ENCODE data around the gene PTPRN2. TPM values are rescaled to one million over a fixed set of nuclear protein-coding genes. Genes with fewer than 3 reads are reported as not detected.

PTPRN2 gene
- total and polyA plus RNA-seq, 2 donors (not counting 1 experiment from before 2014, with no cell fraction given), result 0.54 to 1.2 TPM

DNA sequence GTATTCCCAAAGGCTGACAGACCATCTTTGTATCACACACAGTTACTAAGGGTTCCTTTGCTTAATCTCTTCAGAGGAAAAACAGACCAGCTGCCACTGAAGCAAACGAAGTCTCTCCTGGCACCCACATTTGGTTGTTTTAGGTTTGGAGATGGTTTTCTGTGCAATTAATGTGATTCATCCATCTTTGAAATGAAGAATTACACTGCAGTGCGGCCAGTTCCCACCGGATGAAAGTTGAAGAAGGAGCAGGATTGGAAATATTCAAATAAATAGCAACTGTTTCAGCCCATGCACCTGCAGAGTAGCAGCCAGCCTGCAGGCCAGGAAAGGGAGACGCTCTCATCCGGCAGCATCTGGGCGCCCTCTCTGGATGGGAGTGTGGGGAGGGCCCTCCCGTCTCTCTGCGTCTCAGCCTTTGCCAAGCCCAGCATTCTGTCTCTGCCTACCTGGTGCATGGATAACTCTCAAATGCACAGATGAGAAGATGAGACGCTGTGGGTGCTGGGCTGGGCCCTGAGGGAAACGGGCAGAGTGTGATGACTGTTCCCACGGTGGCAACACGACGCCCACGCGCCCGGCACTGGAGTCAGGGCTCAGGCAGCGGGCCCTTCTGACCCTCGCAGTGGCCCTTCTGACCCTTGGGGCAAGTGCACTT, 214.0 kb downstream of the PTPRN2 start:
- no peaks in the 10 kb centered on the region for H4K20me1 ChIP-seq (ENCODE audit: control insufficient read depth, extremely low read depth, insufficient read depth, low read length)
- H3K4me3 ChIP-seq (replicated peaks in 1 of 4; ENCODE audit: control extremely low read depth in 1 of 4, insufficient read depth in 1 of 4, low read depth in 3 of 4, low read length in 4 of 4), result no peak overlapping the region
- no peaks in the 10 kb centered on the region for H3K4me1 ChIP-seq (ENCODE audit: control insufficient read depth, extremely low read depth, insufficient read depth, low read length)
- H3K36me3 ChIP-seq (ENCODE audit: control insufficient read depth, insufficient read depth, low read length), result no peaks in the 10 kb centered on the region
- H3K27ac ChIP-seq (ENCODE audit: insufficient read depth, low read length), result no peak overlapping the region
- DNase-seq (ENCODE audit: low read depth in 2 of 2), result no peak
- no peaks in the 10 kb centered on the region for H3K27me3 ChIP-seq (ENCODE audit: control insufficient read depth, insufficient read depth, low read length)
- no peak overlapping the region for H3K4me2 ChIP-seq (ENCODE audit: extremely low read depth, insufficient read depth, low read length)
- no peak for TF ChIP-seq EZH2 (IDR thresholded peaks at IDR 0.05; ENCODE audit: low read length, missing control alignments)
- TF ChIP-seq, protein P1, sequence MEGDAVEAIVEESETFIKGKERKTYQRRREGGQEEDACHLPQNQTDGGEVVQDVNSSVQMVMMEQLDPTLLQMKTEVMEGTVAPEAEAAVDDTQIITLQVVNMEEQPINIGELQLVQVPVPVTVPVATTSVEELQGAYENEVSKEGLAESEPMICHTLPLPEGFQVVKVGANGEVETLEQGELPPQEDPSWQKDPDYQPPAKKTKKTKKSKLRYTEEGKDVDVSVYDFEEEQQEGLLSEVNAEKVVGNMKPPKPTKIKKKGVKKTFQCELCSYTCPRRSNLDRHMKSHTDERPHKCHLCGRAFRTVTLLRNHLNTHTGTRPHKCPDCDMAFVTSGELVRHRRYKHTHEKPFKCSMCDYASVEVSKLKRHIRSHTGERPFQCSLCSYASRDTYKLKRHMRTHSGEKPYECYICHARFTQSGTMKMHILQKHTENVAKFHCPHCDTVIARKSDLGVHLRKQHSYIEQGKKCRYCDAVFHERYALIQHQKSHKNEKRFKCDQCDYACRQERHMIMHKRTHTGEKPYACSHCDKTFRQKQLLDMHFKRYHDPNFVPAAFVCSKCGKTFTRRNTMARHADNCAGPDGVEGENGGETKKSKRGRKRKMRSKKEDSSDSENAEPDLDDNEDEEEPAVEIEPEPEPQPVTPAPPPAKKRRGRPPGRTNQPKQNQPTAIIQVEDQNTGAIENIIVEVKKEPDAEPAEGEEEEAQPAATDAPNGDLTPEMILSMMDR (conservative IDR thresholded peaks at IDR 0.05 in 1 of 2, IDR thresholded peaks at IDR 0.05 in 1 of 2; ENCODE audit: low read depth in 1 of 2, low read length in 2 of 2), result no peak
- no peaks in the 10 kb centered on the region for H3K9me3 ChIP-seq (ENCODE audit: control insufficient read depth, insufficient read depth, low read depth, low read length)
- H2AFZ ChIP-seq (ENCODE audit: low read length), result no peak overlapping the region
- H3K9ac ChIP-seq (ENCODE audit: insufficient read depth, low read length), result no peak overlapping the region
- no peaks in the 10 kb centered on the region for H3K79me2 ChIP-seq (ENCODE audit: control insufficient read depth, insufficient read depth, low read length)

DNA sequence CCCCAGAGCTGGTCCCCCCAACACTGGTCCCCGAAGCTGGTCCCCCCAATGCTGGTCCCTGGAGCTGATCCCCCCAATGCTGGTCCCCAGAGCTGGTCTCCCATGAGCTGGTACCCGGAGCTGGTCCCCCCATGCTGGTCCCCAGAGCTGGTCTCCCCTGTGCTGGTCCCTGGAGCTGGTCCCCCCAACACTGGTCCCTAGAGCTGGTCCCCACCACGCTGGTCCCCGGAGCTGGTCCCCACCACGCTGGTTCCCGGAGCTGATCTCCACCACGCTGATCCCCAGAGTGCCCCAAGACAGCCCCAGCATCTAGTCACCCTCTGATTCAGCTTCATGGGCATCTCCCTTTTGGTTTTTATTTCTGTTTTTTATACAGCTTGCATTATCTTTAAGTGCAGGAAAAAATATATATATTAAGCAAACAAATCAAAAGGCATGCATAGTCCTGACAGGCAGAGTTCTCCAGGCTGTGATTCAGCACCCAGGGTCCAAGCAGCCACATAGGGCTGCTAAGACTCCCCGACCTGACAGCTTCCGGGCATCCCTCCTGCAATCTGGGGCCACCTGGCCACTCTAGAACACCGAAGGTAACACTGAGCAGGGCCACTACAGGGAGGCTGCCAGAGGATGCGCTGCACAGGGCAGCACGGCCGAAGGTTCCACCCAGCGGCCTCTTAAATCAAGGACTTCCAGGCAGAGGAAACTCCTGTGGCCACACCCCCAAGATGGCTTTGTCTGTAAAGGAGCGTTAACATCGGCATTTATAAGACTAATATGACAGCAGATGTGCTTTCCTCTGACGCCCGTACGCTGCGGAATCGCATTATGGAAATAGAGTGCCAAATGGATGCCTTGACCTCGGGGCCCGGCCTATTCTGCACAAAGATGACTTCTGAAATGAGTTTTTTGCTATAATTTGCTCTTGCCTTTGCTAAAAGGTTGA, 215.0 kb downstream of the PTPRN2 start:
- no peaks in the 10 kb centered on the region for H3K4me1 ChIP-seq (ENCODE audit: control insufficient read depth, extremely low read depth, insufficient read depth, low read length)
- no peaks in the 10 kb centered on the region for H3K79me2 ChIP-seq (ENCODE audit: control insufficient read depth, insufficient read depth, low read length)
- H3K9ac ChIP-seq (ENCODE audit: insufficient read depth, low read length), result no peak overlapping the region
- H3K4me3 ChIP-seq (replicated peaks in 1 of 4; ENCODE audit: control extremely low read depth in 1 of 4, insufficient read depth in 1 of 4, low read depth in 3 of 4, low read length in 4 of 4), result no peak overlapping the region
- no peak overlapping the region for H3K27ac ChIP-seq (ENCODE audit: insufficient read depth, low read length)
- TF ChIP-seq, protein P1 (conservative IDR thresholded peaks at IDR 0.05 in 1 of 2, IDR thresholded peaks at IDR 0.05 in 1 of 2; ENCODE audit: low read depth in 1 of 2, low read length in 2 of 2), result no peak
- no peak for TF ChIP-seq EZH2 (IDR thresholded peaks at IDR 0.05; ENCODE audit: low read length, missing control alignments)
- H4K20me1 ChIP-seq (ENCODE audit: control insufficient read depth, extremely low read depth, insufficient read depth, low read length), result no peaks in the 10 kb centered on the region
- no peak for DNase-seq (ENCODE audit: low read depth in 2 of 2)
- H3K36me3 ChIP-seq (ENCODE audit: control insufficient read depth, insufficient read depth, low read length), result no peaks in the 10 kb centered on the region
- H3K27me3 ChIP-seq (ENCODE audit: control insufficient read depth, insufficient read depth, low read length), result no peaks in the 10 kb centered on the region
- H3K9me3 ChIP-seq (ENCODE audit: control insufficient read depth, insufficient read depth, low read depth, low read length), result no peaks in the 10 kb centered on the region
- H3K4me2 ChIP-seq (ENCODE audit: extremely low read depth, insufficient read depth, low read length), result no peak overlapping the region
- H2AFZ ChIP-seq (ENCODE audit: low read length), result no peak overlapping the region

- no peaks in the 10 kb centered on the region for H3K9me3 ChIP-seq (ENCODE audit: control insufficient read depth, insufficient read depth, low read depth, low read length)
- no peaks in the 10 kb centered on the region for H3K36me3 ChIP-seq (ENCODE audit: control insufficient read depth, insufficient read depth, low read length)
- H2AFZ ChIP-seq (ENCODE audit: low read length), result no peak overlapping the region
- no peak overlapping the region for H3K9ac ChIP-seq (ENCODE audit: insufficient read depth, low read length)
- H3K27ac ChIP-seq (ENCODE audit: insufficient read depth, low read length), result no peak overlapping the region
- no peak overlapping the region for H3K4me3 ChIP-seq (replicated peaks in 1 of 4; ENCODE audit: control extremely low read depth in 1 of 4, insufficient read depth in 1 of 4, low read depth in 3 of 4, low read length in 4 of 4)
- H4K20me1 ChIP-seq (ENCODE audit: control insufficient read depth, extremely low read depth, insufficient read depth, low read length), result no peaks in the 10 kb centered on the region
- H3K4me1 ChIP-seq (ENCODE audit: control insufficient read depth, extremely low read depth, insufficient read depth, low read length), result no peaks in the 10 kb centered on the region
- no peak for TF ChIP-seq EZH2 (IDR thresholded peaks at IDR 0.05; ENCODE audit: low read length, missing control alignments)
- no peaks in the 10 kb centered on the region for H3K79me2 ChIP-seq (ENCODE audit: control insufficient read depth, insufficient read depth, low read length)
- H3K4me2 ChIP-seq (ENCODE audit: extremely low read depth, insufficient read depth, low read length), result no peak overlapping the region
- no peak for DNase-seq (ENCODE audit: low read depth in 2 of 2)
- H3K27me3 ChIP-seq (ENCODE audit: control insufficient read depth, insufficient read depth, low read length), result no peaks in the 10 kb centered on the region
These were observed 215.8 kb downstream of the PTPRN2 start for GRCh38 chr7:158371856-158372255.

Data from fibroblast of lung (primary cell).